Activated CD4-positive, alpha-beta T cell treated with anti-CD3 and anti-CD28 coated beads, Interleukin-2, amount 10 ng/mL, durations not matched to agents 24 days and 14 days (primary cell): ENCODE results near the gene MTF2. TPM values are rescaled to one million over a fixed set of nuclear protein-coding genes. Genes with fewer than 3 reads are reported as not detected.
"Not testable (repeated sequence)": the region's sequence is repeated elsewhere in the genome, so short reads cannot be mapped to it uniquely, and the experiment has no call there.

Source experiments
- DNase-seq: peaks from one replicate; pipeline ENCODE4 v3.0.0; 2022
- H3K27ac Mint-ChIP-seq: one replicate; pipeline ENCODE4 v1.8.0; 2022; ENCODE audit warnings: mild to moderate bottlenecking, mixed read lengths
- H3K27me3 Mint-ChIP-seq: one replicate; pipeline ENCODE4 v1.8.0; 2022; ENCODE audit warnings: mixed read lengths
- H3K36me3 Mint-ChIP-seq: one replicate; pipeline ENCODE4 v1.8.0; 2022; ENCODE audit warnings: low read depth, mild to moderate bottlenecking, mixed read lengths
- H3K4me1 Mint-ChIP-seq: one replicate; pipeline ENCODE4 v1.8.0; 2021; ENCODE audit warnings: mixed read lengths
- H3K4me3 Mint-ChIP-seq: one replicate; pipeline ENCODE4 v1.8.0; 2022; ENCODE audit warnings: mild to moderate bottlenecking, moderate library complexity, mixed read lengths
- H3K9me3 Mint-ChIP-seq: one replicate; pipeline ENCODE4 v1.8.0; 2021; ENCODE audit warnings: mixed read lengths
- intact Hi-C: fragments of 100-400 bp; cut with micrococcal nuclease; formaldehyde crosslinking; loops from one replicate; pipeline ENCODE4 v1.15.1; 2023
- total RNA-seq: library from RNA; stranded (reverse); gene quantifications from 2 replicates; pipeline ENCODE4 v1.2.3, GENCODE V29; 2022

The MTF2 gene
- 63.7 and 64.3 TPM in 2 replicates for total RNA-seq

GRCh38 chr1:93078986-93079654, at the start of gene MTF2:
TSS of gene MTF2 (plus strand) at chr1:93079283. CDS start at chr1:93079527, 244 bp downstream.
- peaks cover 20% of the 10 kb centered on the region for H3K36me3 Mint-ChIP-seq

GRCh38 chr1:93029317-93029716, 49.8 kb upstream of the MTF2 start:
- Mint-ChIP-seq H3K9me3 (no peaks in the 10 kb centered on the region), H3K27me3 (peaks cover 15% of the 10 kb centered on the region), H3K36me3 (no peaks in the 10 kb centered on the region), H3K27ac (peak overlapping the region; percentile 3), H3K4me3 (peak overlapping the region; percentile 34), H3K4me1 (peaks cover 23% of the 10 kb centered on the region)
- DNase-seq, result peak; percentile 79
- intact Hi-C loops, result no loop called here

More at GRCh38 chr1:93078986-93079654, at the start of gene MTF2:
- peak; percentile 98 for DNase-seq
- intact Hi-C loops, result loop anchor here (1.0 to 10.0 kb wide), 5 partner anchors 37 to 766 kb away; partner anchors contain the start of genes CCDC18, DIPK1A and TMED5
- Mint-ChIP-seq H3K9me3 (no peaks in the 10 kb centered on the region), H3K27ac (peak within 1 kb of the TSS; percentile 94), H3K4me3 (peak within 1 kb of the TSS; percentile 99), H3K27me3 (no peaks in the 10 kb centered on the region), H3K4me1 (peaks cover 35% of the 10 kb centered on the region)

GRCh38 chr1:93030191-93030590, 48.9 kb upstream of the MTF2 start:
- Mint-ChIP-seq H3K4me1 (peaks cover 23% of the 10 kb centered on the region), H3K27me3 (peaks cover 13% of the 10 kb centered on the region)
- H3K36me3 Mint-ChIP-seq, intact Hi-C loops, DNase-seq, H3K4me3 Mint-ChIP-seq, H3K27ac Mint-ChIP-seq, H3K9me3 Mint-ChIP-seq: not testable (repeated sequence)

GRCh38 chr1:93031711-93032110, 47.4 kb upstream of the MTF2 start:
- Mint-ChIP-seq H3K4me1 (peaks cover 23% of the 10 kb centered on the region), H3K4me3 (no peak overlapping the region), H3K36me3 (no peaks in the 10 kb centered on the region), H3K27me3 (peaks cover 10% of the 10 kb centered on the region), H3K9me3 (no peaks in the 10 kb centered on the region), H3K27ac (no peak overlapping the region)
- intact Hi-C loops, result no loop called here
- DNase-seq, result no peak

- intact Hi-C loops, result loop anchor here (1.0 kb wide), 1 partner anchor 9 kb away; no protein-coding TSS in a partner anchor
- no peak overlapping the region for H3K27ac Mint-ChIP-seq
These were observed 46.1 kb upstream of the MTF2 start for GRCh38 chr1:93033029-93033428.

GRCh38 chr1:93033785-93034184, 45.3 kb upstream of the MTF2 start:
- H3K27ac Mint-ChIP-seq, result no peak overlapping the region
- H3K27me3 Mint-ChIP-seq, result no peaks in the 10 kb centered on the region
- peaks cover 30% of the 10 kb centered on the region for H3K4me1 Mint-ChIP-seq
- H3K36me3 Mint-ChIP-seq, result no peaks in the 10 kb centered on the region
- intact Hi-C loops, result loop anchor here (1.0 kb wide), 1 partner anchor 9 kb away; no protein-coding TSS in a partner anchor
- DNase-seq, result no peak
- no peak overlapping the region for H3K4me3 Mint-ChIP-seq
- H3K9me3 Mint-ChIP-seq, result no peaks in the 10 kb centered on the region

More at GRCh38 chr1:93033029-93033428, 46.1 kb upstream of the MTF2 start:
- H3K9me3 Mint-ChIP-seq, result no peaks in the 10 kb centered on the region
- no peak overlapping the region for H3K4me3 Mint-ChIP-seq
- H3K36me3 Mint-ChIP-seq, result no peaks in the 10 kb centered on the region
- DNase-seq, result no peak
- H3K4me1 Mint-ChIP-seq, result peaks cover 26% of the 10 kb centered on the region
- peaks cover 5% of the 10 kb centered on the region for H3K27me3 Mint-ChIP-seq

- H3K4me3 Mint-ChIP-seq, result no peak overlapping the region
- H3K9me3 Mint-ChIP-seq, result no peaks in the 10 kb centered on the region
These were observed 44.7 kb upstream of the MTF2 start for GRCh38 chr1:93034397-93034796.

GRCh38 chr1:93036672-93037071, 42.4 kb upstream of the MTF2 start:
- Mint-ChIP-seq H3K4me1 (peaks cover 24% of the 10 kb centered on the region), H3K36me3 (no peaks in the 10 kb centered on the region), H3K4me3 (no peak overlapping the region), H3K9me3 (no peaks in the 10 kb centered on the region), H3K27me3 (no peaks in the 10 kb centered on the region), H3K27ac (no peak overlapping the region)
- intact Hi-C loops, result no loop called here
- no peak for DNase-seq

More at GRCh38 chr1:93034397-93034796, 44.7 kb upstream of the MTF2 start:
- peaks cover 29% of the 10 kb centered on the region for H3K4me1 Mint-ChIP-seq
- no peak for DNase-seq
- H3K36me3 Mint-ChIP-seq, result no peaks in the 10 kb centered on the region
- no peak overlapping the region for H3K27ac Mint-ChIP-seq
- intact Hi-C loops, result no loop called here
- no peaks in the 10 kb centered on the region for H3K27me3 Mint-ChIP-seq

GRCh38 chr1:93042187-93043056, 36.7 kb upstream of the MTF2 start:
- DNase-seq, result peak; percentile 88
- Mint-ChIP-seq H3K27ac (peak overlapping the region; percentile 88), H3K4me3 (peak overlapping the region; percentile 83), H3K9me3 (no peaks in the 10 kb centered on the region), H3K4me1 (peaks cover 27% of the 10 kb centered on the region), H3K27me3 (no peaks in the 10 kb centered on the region), H3K36me3 (no peaks in the 10 kb centered on the region)
- intact Hi-C loops, result loop anchor here (1.0 to 10.0 kb wide), 5 partner anchors 9 to 302 kb away; partner anchors contain the start of genes DR1 and MTF2

- Mint-ChIP-seq H3K4me3 (peak overlapping the region; percentile 83), H3K36me3 (no peaks in the 10 kb centered on the region), H3K27me3 (no peaks in the 10 kb centered on the region), H3K27ac (peak overlapping the region; percentile 88), H3K9me3 (no peaks in the 10 kb centered on the region), H3K4me1 (peaks cover 27% of the 10 kb centered on the region)
- intact Hi-C loops, result loop anchor here (2.0 to 10.0 kb wide), 2 partner anchors 80 to 302 kb away; partner anchors contain the start of gene DR1
- no peak for DNase-seq
These were observed 36.0 kb upstream of the MTF2 start for GRCh38 chr1:93043057-93043557.

GRCh38 chr1:93047618-93048017, 31.5 kb upstream of the MTF2 start:
- H3K4me3 Mint-ChIP-seq, result no peak overlapping the region
- no peaks in the 10 kb centered on the region for H3K36me3 Mint-ChIP-seq
- no peaks in the 10 kb centered on the region for H3K9me3 Mint-ChIP-seq
- H3K27me3 Mint-ChIP-seq, result peaks cover 1% of the 10 kb centered on the region
- peaks cover 9% of the 10 kb centered on the region for H3K4me1 Mint-ChIP-seq
- intact Hi-C loops, result loop anchor here (10.0 kb wide), 1 partner anchor 297 kb away; the partner anchor contains the start of gene DR1
- H3K27ac Mint-ChIP-seq, result no peak overlapping the region
- no peak for DNase-seq

- intact Hi-C loops, result no loop called here
- no peak for DNase-seq
- Mint-ChIP-seq H3K4me1 (peaks cover 5% of the 10 kb centered on the region), H3K4me3 (no peak overlapping the region), H3K36me3 (no peaks in the 10 kb centered on the region), H3K27me3 (peaks cover 12% of the 10 kb centered on the region), H3K9me3 (no peaks in the 10 kb centered on the region), H3K27ac (no peak overlapping the region)
These were observed 27.1 kb upstream of the MTF2 start for GRCh38 chr1:93051961-93052360.

- Mint-ChIP-seq H3K4me1 (peaks cover 3% of the 10 kb centered on the region), H3K27me3 (peaks cover 30% of the 10 kb centered on the region), H3K27ac (no peak overlapping the region), H3K4me3 (no peak overlapping the region), H3K36me3 (no peaks in the 10 kb centered on the region), H3K9me3 (no peaks in the 10 kb centered on the region)
- intact Hi-C loops, result no loop called here
- peak; percentile 77 for DNase-seq
These were observed 22.9 kb upstream of the MTF2 start for GRCh38 chr1:93056214-93056613.
